Activated naive CD4-positive, alpha-beta T cell (primary cell): ENCODE measurements around the gene LARP4.
"Not testable (repeated sequence)": the region's sequence is repeated elsewhere in the genome, so short reads cannot be mapped to it uniquely, and the experiment has no call there.

Experiments used
- DNase-seq, 4 experiments: peaks; one replicate each; lab custom pipeline; 2025; lab: John Stamatoyannopoulos, UW

The LARP4 gene

GRCh38 chr12:50483488-50483887 lies 82.8 kb downstream of the LARP4 start:
- no peak for DNase-seq

- no peak for DNase-seq
These were observed 88.1 kb downstream of the LARP4 start for GRCh38 chr12:50488801-50489200.

- not testable (repeated sequence) for DNase-seq
These were observed 97.4 kb downstream of the LARP4 start for GRCh38 chr12:50498119-50498518.

- peak; percentile 87 to 95 (median 92) for DNase-seq
These were observed 104.4 kb downstream of the LARP4 start, which contains the start of gene DIP2B for GRCh38 chr12:50504798-50505674. Gene DIP2B (plus strand): TSS chr12:50504985. CDS start chr12:50505141, 156 bp downstream.

- DNase-seq = no peak
These were observed 105.2 kb downstream of the LARP4 start for GRCh38 chr12:50505675-50506530.

GRCh38 chr12:50506753-50507473 lies 106.2 kb downstream of the LARP4 start:
- DNase-seq = no peak

- DNase-seq = no peak
These were observed 106.8 kb downstream of the LARP4 start for GRCh38 chr12:50507474-50507838.

GRCh38 chr12:50507930-50508329 lies 107.2 kb downstream of the LARP4 start:
- DNase-seq = peak in 1 of 4 experiments; percentile 7

GRCh38 chr12:50508414-50508813 lies 107.7 kb downstream of the LARP4 start:
- DNase-seq = no peak

GRCh38 chr12:50508970-50509663 lies 108.4 kb downstream of the LARP4 start:
- no peak for DNase-seq

GRCh38 chr12:50514526-50515276 lies 114.0 kb downstream of the LARP4 start:
- DNase-seq = no peak

- no peak for DNase-seq
These were observed 114.9 kb downstream of the LARP4 start for GRCh38 chr12:50515587-50515986.

GRCh38 chr12:50517421-50518048 lies 116.8 kb downstream of the LARP4 start:
- DNase-seq = no peak

- DNase-seq = no peak
These were observed 117.4 kb downstream of the LARP4 start for GRCh38 chr12:50518090-50518489.

GRCh38 chr12:50519353-50519752 lies 118.7 kb downstream of the LARP4 start:
- no peak for DNase-seq

GRCh38 chr12:50520416-50521207 lies 119.9 kb downstream of the LARP4 start:
- no peak for DNase-seq

- not testable (repeated sequence) for DNase-seq
These were observed 121.1 kb downstream of the LARP4 start for GRCh38 chr12:50521781-50522180.

- DNase-seq = no peak
These were observed 123.1 kb downstream of the LARP4 start for GRCh38 chr12:50523772-50524171.

- no peak for DNase-seq
These were observed 123.9 kb downstream of the LARP4 start for GRCh38 chr12:50524621-50525020.
